HEK293 (cell line): Measurements from ENCODE around the gene ZCWPW1.

ENCODE experiments used
- CTCF ChIA-PET: fragments of 350-600 bp; formaldehyde crosslinking; extraction: SDS; loops from one replicate; lab custom pipeline; 2021; ENCODE audit warnings: antibody characterized with exemption; lab: Yijun Ruan, JAX
- POLR2A ChIA-PET: fragments of 300-600 bp; formaldehyde crosslinking; extraction: SDS; loops from one replicate; lab custom pipeline; 2020; ENCODE audit warnings: antibody characterized with exemption, inconsistent platforms; lab: Yijun Ruan, JAX
- H3K27ac ChIP-seq: fragments of 200-500 bp; sonication (Bioruptor generic); 2 replicates; pipeline ENCODE4 v1.5.1; 2014; ENCODE audit warnings: low read depth, low read length, control low read depth, inconsistent platforms; ENCODE audit errors: extremely low read depth
- H3K36me3 ChIP-seq, 2 experiments: fragments of 200-500 bp in 1 of 2; sonication (Bioruptor generic) in 1 of 2; 1 replicate in 1 of 2; 2 replicates in 1 of 2; pipeline ENCODE4 v1.5.1; 2014 to 2017; ENCODE audit warnings: inconsistent platforms in 2 of 2, low read length in 2 of 2; ENCODE audit not compliant: control insufficient read depth in 2 of 2, insufficient read depth in 1 of 2
- H3K4me1 ChIP-seq: fragments of 200-500 bp; sonication (Bioruptor generic); 2 replicates; pipeline ENCODE4 v1.5.1; 2014; ENCODE audit warnings: mild to moderate bottlenecking, low read length, inconsistent platforms; ENCODE audit not compliant: control insufficient read depth, insufficient read depth
- H3K4me3 ChIP-seq: 2 replicates; pipeline ENCODE4 v1.5.1; 2011; ENCODE audit warnings: low read depth, mild to moderate bottlenecking, control low read depth, low read length, moderate library complexity
- H3K9me3 ChIP-seq: fragments of 200-500 bp; sonication (Bioruptor generic); 2 replicates; pipeline ENCODE4 v1.5.1; 2014; ENCODE audit warnings: low read depth, low read length, inconsistent platforms; ENCODE audit not compliant: control insufficient read depth, insufficient read depth
- BCL11A ChIP-seq: fragments of 450-650 bp; formaldehyde crosslinking; IDR thresholded peaks from 2 replicates; pipeline ENCODE4 v1.5.1; 2016; ENCODE audit warnings: low read depth, missing biosample characterization, missing genetic modification characterization
- GLIS1 ChIP-seq: fragments of 450-650 bp; formaldehyde crosslinking; IDR thresholded peaks from 2 replicates; pipeline ENCODE4 v1.5.1; 2016; ENCODE audit warnings: missing biosample characterization, missing genetic modification characterization
- KLF7 ChIP-seq: fragments of 450-650 bp; formaldehyde crosslinking; IDR thresholded peaks from 2 replicates; pipeline ENCODE4 v1.5.1; 2016; ENCODE audit warnings: missing biosample characterization, missing genetic modification characterization, borderline replicate concordance
- MZF1 ChIP-seq: fragments of 450-650 bp; formaldehyde crosslinking; IDR thresholded peaks from 2 replicates; pipeline ENCODE4 v1.5.1; 2017; ENCODE audit warnings: missing biosample characterization, missing genetic modification characterization, borderline replicate concordance
- PRDM1 ChIP-seq: fragments of 450-650 bp; formaldehyde crosslinking; IDR thresholded peaks from 2 replicates; pipeline ENCODE4; 2016; ENCODE audit warnings: missing biosample characterization, missing genetic modification characterization
- SCRT1 ChIP-seq: fragments of 450-650 bp; formaldehyde crosslinking; IDR thresholded peaks from 2 replicates; pipeline ENCODE4 v1.5.1; 2016; ENCODE audit warnings: missing biosample characterization, missing genetic modification characterization, borderline replicate concordance
- ZBTB17 ChIP-seq: fragments of 450-650 bp; formaldehyde crosslinking; IDR thresholded peaks from 2 replicates; pipeline ENCODE4 v1.5.1; 2016; ENCODE audit warnings: missing biosample characterization, missing genetic modification characterization
- ZNF2 ChIP-seq: fragments of 450-650 bp; formaldehyde crosslinking; IDR thresholded peaks from 2 replicates; pipeline ENCODE4 v1.5.1; 2016; ENCODE audit warnings: missing biosample characterization, missing genetic modification characterization
- ZNF366 ChIP-seq: fragments of 450-650 bp; formaldehyde crosslinking; conservative IDR thresholded peaks from 2 replicates; pipeline ENCODE4 v1.5.1; 2016; ENCODE audit warnings: missing biosample characterization, missing genetic modification characterization
- ZNF558 ChIP-seq: fragments of 450-650 bp; formaldehyde crosslinking; IDR thresholded peaks from 2 replicates; pipeline ENCODE4 v1.5.1; 2016; ENCODE audit warnings: missing biosample characterization, missing genetic modification characterization
- ZNF600 ChIP-seq: fragments of 450-650 bp; formaldehyde crosslinking; IDR thresholded peaks from 2 replicates; pipeline ENCODE4 v1.5.1; 2016; ENCODE audit warnings: missing biosample characterization, missing genetic modification characterization
- ZNF654 ChIP-seq: fragments of 450-650 bp; formaldehyde crosslinking; IDR thresholded peaks from 2 replicates; pipeline ENCODE4 v1.5.1; 2016; ENCODE audit warnings: low read depth, missing biosample characterization, missing genetic modification characterization
- ZNF837 ChIP-seq: fragments of 450-650 bp; formaldehyde crosslinking; IDR thresholded peaks from 2 replicates; pipeline ENCODE4 v1.5.1; 2016; ENCODE audit warnings: missing biosample characterization, missing genetic modification characterization
- ZSCAN30 ChIP-seq: fragments of 450-650 bp; IDR thresholded peaks from 2 replicates; pipeline ENCODE4 v1.5.1; 2018; ENCODE audit warnings: missing biosample characterization, mild to moderate bottlenecking, missing genetic modification characterization, moderate library complexity
- TF ChIP-seq, protein P1 (sequence below): fragments of 450-650 bp; formaldehyde crosslinking; IDR thresholded peaks from 2 replicates; pipeline ENCODE4 v1.5.1; 2016; ENCODE audit warnings: missing biosample characterization, missing genetic modification characterization
- TF ChIP-seq, protein P2 (sequence below): IDR thresholded peaks from 2 replicates; pipeline ENCODE4 v1.6.1; 2011; ENCODE audit warnings: mild to moderate bottlenecking, low read depth, low read length, borderline replicate concordance
- TF ChIP-seq, protein P3 (sequence below): fragments of 450-650 bp; formaldehyde crosslinking; IDR thresholded peaks from 2 replicates; pipeline ENCODE4 v1.5.1; 2016; ENCODE audit warnings: missing biosample characterization, missing genetic modification characterization
- TF ChIP-seq, protein P4 (sequence below): fragments of 450-650 bp; IDR thresholded peaks from 2 replicates; pipeline ENCODE4 v1.5.1; 2018; ENCODE audit warnings: missing biosample characterization, mild to moderate bottlenecking, missing genetic modification characterization

The ZCWPW1 gene

DNA sequence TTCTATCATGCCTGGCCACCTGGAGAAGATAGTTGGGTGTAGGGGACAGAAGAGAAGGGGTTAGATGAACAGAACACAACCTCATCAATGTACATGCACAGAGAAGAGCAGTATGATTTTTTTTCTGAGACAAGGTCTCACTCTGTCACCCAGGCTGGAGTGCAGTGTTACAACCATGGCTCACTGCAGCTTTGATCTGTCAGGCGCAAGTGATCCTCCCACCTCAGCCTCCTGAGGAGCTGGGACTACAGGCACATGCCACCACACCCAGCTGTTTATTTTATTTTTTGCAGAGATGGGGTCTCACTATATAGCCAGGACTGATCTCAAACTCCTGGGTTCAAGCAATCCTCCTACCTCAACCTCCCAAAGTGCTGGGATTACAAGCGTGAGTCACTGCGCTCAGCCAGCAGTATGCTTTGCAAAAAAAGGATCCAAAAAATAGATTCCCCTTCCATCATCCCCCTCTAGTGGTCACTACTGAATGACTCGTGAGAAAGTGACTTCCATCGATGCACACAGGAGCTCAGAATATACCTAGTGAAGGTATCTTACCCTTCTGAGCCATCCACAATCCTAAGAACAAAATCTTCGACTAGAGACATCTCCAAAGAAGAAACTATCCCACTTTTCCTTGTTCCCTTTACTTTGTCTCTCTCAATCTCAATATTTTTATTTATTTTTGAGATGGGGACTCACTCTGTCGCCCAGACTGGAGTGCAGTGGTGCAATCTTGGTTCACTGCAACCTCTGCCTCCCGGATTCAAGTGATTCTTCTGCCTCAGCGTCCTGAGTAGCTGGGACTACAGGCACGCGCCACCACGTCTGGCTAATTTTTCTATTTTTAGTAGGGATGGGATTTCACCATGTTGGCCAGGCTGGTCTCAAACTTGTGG is 21.0 kb downstream of the ZCWPW1 start:
- no peak overlapping the region for H3K27ac ChIP-seq
- 0 out of 2 replicates have a peak, but pooled peaks cover 6% of the 10 kb centered on the region for H3K4me1 ChIP-seq
- CTCF ChIA-PET: interaction anchor here (0.6 to 3.0 kb wide), 45 partner anchors 9 to 458 kb away, joined by 3 to 22 read pairs (median 4); partner anchors contain the start of genes MEPCE and PILRB
- H3K4me3 ChIP-seq: no peak overlapping the region
- no peaks in the 10 kb centered on the region for H3K9me3 ChIP-seq
- POLR2A ChIA-PET: interaction anchor here (0.8 to 1.6 kb wide), 4 partner anchors 21 to 1029 kb away, joined by 3 to 9 read pairs (median 4); partner anchors contain the start of gene ZCWPW1
- no peaks in the 10 kb centered on the region for H3K36me3 ChIP-seq
- peak; percentile 65 for TF ChIP-seq PRDM1 (tag by site-specific recombination)
- TF ChIP-seq BCL11A: no peak
- peak; percentile 75 for TF ChIP-seq ZBTB17
- no peak for TF ChIP-seq ZSCAN30 (tag by site-specific recombination)
- TF ChIP-seq ZNF366 (tag by site-specific recombination): 0 out of 2 replicates have a peak, but pooled peaks have one; percentile 36
- TF ChIP-seq, protein P1, sequence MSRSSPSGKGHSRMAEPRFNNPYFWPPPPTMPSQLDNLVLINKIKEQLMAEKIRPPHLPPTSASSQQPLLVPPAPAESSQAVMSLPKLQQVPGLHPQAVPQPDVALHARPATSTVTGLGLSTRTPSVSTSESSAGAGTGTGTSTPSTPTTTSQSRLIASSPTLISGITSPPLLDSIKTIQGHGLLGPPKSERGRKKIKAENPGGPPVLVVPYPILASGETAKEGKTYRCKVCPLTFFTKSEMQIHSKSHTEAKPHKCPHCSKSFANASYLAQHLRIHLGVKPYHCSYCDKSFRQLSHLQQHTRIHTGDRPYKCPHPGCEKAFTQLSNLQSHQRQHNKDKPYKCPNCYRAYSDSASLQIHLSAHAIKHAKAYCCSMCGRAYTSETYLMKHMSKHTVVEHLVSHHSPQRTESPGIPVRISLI (tag by site-specific recombination): peak; percentile 74; the same call in 1 of the 2 replicates
- TF ChIP-seq ZNF837 (tag by site-specific recombination): no peak
- TF ChIP-seq, protein P2, sequence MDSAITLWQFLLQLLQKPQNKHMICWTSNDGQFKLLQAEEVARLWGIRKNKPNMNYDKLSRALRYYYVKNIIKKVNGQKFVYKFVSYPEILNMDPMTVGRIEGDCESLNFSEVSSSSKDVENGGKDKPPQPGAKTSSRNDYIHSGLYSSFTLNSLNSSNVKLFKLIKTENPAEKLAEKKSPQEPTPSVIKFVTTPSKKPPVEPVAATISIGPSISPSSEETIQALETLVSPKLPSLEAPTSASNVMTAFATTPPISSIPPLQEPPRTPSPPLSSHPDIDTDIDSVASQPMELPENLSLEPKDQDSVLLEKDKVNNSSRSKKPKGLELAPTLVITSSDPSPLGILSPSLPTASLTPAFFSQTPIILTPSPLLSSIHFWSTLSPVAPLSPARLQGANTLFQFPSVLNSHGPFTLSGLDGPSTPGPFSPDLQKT: no peak
- peak; percentile 92 for TF ChIP-seq ZNF654 (tag by site-specific recombination)
- TF ChIP-seq, protein P3, sequence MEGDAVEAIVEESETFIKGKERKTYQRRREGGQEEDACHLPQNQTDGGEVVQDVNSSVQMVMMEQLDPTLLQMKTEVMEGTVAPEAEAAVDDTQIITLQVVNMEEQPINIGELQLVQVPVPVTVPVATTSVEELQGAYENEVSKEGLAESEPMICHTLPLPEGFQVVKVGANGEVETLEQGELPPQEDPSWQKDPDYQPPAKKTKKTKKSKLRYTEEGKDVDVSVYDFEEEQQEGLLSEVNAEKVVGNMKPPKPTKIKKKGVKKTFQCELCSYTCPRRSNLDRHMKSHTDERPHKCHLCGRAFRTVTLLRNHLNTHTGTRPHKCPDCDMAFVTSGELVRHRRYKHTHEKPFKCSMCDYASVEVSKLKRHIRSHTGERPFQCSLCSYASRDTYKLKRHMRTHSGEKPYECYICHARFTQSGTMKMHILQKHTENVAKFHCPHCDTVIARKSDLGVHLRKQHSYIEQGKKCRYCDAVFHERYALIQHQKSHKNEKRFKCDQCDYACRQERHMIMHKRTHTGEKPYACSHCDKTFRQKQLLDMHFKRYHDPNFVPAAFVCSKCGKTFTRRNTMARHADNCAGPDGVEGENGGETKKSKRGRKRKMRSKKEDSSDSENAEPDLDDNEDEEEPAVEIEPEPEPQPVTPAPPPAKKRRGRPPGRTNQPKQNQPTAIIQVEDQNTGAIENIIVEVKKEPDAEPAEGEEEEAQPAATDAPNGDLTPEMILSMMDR: peak; percentile 73
- TF ChIP-seq ZNF2 (tag by site-specific recombination): peak; percentile 45; the same call in 1 of the 2 replicates
- TF ChIP-seq ZNF558 (tag by site-specific recombination): no peak
- 0 out of 2 replicates have a peak, but pooled peaks have one; percentile 13 for TF ChIP-seq GLIS1 (tag by site-specific recombination)
- TF ChIP-seq MZF1: no peak
- TF ChIP-seq SCRT1 (tag by site-specific recombination): no peak
- TF ChIP-seq, protein P4, sequence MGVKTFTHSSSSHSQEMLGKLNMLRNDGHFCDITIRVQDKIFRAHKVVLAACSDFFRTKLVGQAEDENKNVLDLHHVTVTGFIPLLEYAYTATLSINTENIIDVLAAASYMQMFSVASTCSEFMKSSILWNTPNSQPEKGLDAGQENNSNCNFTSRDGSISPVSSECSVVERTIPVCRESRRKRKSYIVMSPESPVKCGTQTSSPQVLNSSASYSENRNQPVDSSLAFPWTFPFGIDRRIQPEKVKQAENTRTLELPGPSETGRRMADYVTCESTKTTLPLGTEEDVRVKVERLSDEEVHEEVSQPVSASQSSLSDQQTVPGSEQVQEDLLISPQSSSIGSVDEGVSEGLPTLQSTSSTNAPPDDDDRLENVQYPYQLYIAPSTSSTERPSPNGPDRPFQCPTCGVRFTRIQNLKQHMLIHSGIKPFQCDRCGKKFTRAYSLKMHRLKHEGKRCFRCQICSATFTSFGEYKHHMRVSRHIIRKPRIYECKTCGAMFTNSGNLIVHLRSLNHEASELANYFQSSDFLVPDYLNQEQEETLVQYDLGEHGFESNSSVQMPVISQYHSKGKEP: no peak

DNA sequence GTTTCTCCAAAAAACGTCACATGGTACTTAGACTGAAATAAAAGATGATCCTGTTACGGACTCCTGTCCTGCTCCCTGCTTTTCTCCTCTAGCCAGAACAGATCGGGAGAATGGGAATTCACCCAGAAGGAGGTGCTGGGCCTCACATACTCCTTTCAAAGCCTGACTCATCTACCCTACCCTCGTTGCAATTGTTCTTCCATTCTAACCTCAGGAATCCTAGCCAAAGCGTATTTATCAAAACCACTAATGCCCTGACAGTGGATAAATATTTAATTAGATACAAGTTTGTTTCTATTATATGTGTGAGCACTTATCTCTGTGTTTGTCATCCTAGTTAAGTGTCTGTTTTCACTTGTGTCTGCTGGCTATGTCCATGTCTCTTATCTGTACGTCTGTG is 21.7 kb downstream of the ZCWPW1 start:
- no peaks in the 10 kb centered on the region for H3K36me3 ChIP-seq
- H3K4me1 ChIP-seq: 0 out of 2 replicates have a peak, but pooled peaks cover 6% of the 10 kb centered on the region
- CTCF ChIA-PET: interaction anchor here (0.6 to 3.0 kb wide), 35 partner anchors 9 to 403 kb away, joined by 3 to 22 read pairs (median 4); partner anchors contain the start of gene PILRB
- no peak overlapping the region for H3K4me3 ChIP-seq
- TF ChIP-seq KLF7 (tag by site-specific recombination) (no peak), ZNF600 (tag by site-specific recombination) (peak; percentile 68)
- H3K27ac ChIP-seq: no peak overlapping the region
- POLR2A ChIA-PET: interaction anchor here (1.6 kb wide), 1 partner anchor 22 kb away, joined by 9 read pairs; the partner anchor contains the start of gene ZCWPW1
- no peaks in the 10 kb centered on the region for H3K9me3 ChIP-seq
